Activated CD8-positive, alpha-beta memory T cell treated with anti-CD3 and anti-CD28 coated beads, Interleukin-2, amount 50 U/mL, for 4 hours (primary cell): Measurements from ENCODE around the gene RANBP17.
"Not testable (repeated sequence)": the region's sequence is repeated elsewhere in the genome, so short reads cannot be mapped to it uniquely, and the experiment has no call there.

Experiments used
- DNase-seq: peaks from one replicate; pipeline ENCODE4 v3.0.0-alpha.2; 2020

The RANBP17 gene

DNA sequence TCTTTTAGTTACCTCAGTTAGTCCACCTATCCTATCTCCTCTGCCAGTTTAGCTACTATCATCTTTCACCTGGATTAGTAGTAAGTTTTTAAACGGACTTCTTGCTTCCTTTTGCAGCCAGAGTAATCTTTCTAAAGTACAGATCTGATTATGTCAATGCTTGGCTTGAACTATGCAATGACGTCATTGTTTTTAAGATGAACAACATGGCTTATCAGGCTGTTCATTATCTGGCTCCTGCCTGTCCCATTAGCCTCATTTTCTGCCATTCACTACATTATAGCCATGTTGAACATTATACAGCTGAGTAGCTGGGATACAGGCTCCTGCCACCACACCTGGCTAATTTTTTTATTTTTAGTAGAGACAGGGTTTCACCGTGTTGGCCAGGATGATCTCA, 98.7 kb downstream of the RANBP17 start:
- no peak for DNase-seq

DNA sequence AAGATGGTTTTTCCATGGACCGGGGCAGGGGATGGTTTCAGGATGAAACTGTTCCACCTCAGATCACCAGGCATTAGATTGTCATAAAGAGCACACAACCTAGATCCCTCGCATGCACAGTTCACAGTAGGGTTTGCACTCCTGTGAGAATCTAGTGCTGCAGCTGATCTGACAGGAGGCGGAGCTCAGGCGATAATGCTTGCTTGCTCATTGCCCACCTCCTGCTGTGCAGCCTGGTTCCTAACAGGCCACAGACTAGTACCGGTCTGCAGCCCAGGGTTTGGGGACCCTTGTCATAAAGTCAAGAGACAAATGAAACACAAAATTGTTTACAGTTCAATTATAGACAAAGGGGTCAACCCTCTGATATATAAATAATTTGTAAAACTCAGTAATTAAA, 101.7 kb downstream of the RANBP17 start:
- DNase-seq: no peak

DNA sequence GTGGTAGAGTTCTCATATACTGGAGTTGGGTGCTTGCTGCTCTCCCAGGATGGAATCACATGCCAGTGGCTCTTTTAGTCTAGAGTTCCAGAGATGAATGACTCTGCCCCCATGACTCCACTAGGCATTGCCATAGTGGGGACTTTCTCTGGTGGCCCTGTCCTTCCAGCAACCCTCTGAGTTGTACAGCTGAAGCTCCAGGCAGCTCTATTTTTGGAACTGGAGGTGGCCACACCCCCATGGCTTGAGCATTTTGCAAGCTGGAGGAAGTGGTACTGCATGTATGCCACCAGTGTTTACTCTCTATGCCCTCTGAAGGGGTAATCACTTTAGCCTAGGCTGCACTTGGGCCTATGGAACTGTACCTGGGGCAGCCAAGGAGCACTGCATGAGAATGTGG, 112.6 kb downstream of the RANBP17 start:
- no peak for DNase-seq

DNA sequence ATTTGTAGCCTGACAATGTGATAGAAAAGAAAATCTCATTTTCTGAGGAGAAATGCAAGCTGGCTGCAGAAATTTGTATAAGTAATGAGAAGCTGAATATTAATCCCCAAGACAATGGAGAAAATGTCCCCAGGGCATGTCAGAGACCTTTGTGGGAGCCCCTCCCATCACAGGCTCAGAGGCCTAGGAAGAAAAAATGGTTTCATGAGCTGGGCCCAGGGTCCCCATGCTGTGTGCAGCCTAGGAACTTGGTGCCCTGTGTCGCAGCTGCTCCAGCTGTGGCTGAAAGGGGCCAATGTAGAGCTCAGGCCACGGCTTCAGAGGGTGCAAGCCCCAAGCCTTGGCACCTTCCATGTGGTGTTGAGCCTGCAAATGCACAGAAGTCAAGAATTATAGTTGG, 118.4 kb downstream of the RANBP17 start:
- DNase-seq: not testable (repeated sequence)

DNA sequence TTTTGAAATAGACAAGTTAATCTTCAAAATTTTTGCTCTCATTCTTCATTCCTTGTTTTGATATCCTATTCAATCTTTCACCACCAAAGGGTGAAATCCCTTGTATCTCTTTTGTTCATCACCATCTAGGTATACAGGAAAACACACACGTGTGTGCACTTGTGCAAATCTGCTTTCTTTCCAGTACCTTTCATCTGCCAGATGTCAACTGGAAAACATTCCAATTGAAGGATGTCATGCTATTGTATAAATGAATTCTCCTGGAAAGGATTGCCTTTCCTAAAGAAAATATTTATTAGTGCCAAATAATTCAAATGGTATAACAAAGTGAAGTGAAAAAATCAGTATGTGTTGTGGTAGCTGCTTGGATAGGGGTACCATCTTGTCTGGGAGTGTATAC, 123.7 kb downstream of the RANBP17 start:
- DNase-seq: no peak

DNA sequence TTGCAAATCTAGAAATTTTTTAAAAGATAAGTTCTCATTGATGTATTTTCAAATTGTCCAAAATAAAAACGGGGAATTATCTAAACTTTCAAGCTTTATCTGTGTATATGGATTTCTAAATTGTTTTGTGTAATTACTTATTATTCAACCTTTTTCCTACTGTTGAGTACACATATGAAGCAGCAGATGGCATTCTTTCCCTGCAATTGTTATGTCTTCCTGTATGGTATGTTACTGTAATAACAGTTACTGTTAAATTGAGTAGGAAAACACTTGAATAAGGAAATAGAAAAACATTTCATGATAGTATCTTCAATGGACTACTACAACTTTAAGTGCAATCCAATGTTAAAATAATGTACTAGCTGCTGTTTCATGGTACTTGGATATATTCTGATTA, 124.8 kb downstream of the RANBP17 start:
- DNase-seq: no peak

DNA sequence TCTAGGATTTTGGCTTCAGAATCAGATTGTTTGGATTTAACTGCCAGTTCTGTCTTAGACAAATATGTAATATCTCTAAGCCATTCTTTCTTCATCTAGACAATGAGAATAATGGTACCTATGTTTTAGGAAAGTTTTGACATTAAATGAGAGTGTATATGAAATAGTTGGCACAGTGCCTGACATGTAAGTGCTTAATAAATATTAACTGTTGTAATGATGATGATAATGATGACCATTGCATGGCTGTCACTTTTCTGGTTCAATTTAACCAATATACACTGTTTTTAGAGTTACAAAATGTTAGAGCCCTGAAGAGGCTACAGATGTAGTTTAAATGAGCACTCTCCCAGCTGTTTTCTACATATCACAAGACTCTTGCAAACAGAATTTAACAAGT, 131.7 kb downstream of the RANBP17 start:
- DNase-seq: no peak

DNA sequence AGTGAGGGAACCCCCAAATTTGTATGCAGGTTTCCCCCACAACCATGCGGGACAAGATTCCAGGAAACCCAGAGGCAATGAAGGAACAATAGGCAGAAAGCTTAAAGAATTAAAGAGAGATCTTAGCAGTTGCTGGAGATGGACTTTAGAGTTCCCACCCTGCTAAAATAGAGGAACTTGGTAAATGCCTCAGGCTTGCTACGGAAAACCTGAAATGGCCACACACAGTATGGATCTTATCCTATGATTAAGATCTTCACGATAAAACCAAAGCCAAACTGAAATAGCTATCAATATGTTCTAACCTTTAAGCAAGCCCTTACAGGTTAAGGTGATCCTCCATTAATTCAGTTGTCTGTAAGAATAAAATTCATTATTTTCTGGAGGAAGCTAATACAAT, 148.3 kb downstream of the RANBP17 start:
- DNase-seq: no peak

DNA sequence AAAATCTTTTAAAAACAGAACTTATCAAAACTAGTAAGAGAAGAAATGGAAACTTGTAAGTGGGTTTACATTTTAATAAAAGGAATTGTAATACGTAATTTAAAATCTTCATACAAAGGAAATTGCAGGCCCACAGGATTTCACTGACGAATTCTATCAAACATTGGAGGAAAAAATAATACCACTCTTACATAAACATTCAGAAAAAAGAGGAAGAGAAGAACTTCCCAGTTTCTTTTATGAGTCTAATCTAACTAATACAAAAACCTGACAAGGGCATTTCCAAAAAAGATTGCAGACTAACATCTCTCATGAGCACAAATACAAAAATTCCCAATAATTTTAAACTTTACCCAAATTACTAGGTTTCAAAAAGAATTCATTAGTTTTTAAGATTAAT, 149.0 kb downstream of the RANBP17 start:
- no peak for DNase-seq

DNA sequence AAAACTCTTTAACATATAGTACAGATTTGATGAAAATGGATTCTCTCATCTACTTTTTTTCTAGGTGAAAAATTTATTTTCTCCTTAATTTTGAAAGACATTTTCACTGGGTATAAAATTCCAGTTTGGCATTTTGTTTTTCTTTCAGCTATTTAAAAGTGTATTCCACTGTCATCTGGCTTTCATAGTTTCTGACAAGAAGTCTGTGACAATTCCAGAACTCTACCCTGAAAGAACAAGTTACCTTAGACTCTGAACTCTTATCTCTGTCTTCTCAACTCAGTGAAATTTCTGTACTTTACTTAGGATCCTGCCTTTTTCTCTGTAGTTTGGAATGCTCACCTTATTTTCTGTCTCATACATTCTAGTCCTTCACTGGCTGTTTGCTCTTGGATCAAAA, 161.7 kb downstream of the RANBP17 start:
- DNase-seq: no peak

DNA sequence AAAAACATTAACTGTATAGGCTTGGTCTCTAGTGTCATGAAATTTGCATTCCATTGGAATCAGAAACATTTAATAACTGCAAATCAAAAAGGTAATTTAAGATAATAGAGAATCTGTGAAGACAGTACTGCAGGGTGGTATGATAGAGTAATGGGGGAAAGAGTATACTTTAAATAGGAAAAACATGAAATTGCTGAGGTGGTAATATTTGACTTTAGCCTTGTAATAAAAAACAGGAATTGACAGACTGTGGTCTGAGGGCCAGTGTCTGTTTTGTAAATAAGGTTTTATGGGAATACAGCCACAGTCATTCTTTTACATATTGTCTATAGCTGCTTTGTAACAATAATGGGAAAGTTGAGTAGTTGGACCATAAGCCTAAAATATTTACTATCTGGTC, 162.3 kb downstream of the RANBP17 start:
- no peak for DNase-seq

DNA sequence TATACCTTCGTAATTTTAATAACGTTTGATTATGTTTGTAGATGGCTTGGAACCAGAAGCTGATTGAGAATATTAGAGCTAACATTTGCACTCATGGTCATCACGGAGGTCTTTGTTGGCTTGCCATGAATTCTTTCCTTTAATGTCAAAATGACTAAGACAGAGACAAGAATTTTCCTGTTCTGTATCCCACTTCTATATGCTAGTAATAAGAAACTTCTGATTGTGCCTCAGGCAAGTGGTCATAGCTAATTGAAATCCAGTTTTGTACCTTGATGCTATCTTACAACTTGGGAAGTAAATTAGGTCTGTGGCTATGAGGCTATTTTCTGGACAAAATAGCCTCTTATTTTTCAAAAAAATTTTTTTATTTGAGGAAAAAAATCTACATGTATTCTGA, 167.6 kb downstream of the RANBP17 start:
- DNase-seq: no peak

DNA sequence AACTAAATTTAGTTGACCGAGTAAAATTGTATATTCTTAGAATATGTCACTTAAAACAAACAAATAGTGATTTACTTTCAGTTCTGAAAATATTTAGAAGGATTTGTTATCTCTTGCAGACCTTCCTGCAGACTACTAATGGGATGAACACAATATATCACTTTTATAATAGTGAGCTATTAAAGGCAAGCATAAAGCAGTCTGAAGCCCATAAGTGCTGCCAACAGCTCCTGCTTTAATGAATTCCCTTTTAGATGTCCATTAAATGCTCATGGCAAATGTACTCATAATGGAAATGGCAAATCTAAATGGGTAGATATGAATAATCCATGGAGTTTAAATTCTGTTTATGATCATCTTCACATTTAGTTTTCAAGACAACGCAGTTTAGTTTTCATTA, 170.2 kb downstream of the RANBP17 start:
- DNase-seq: no peak

DNA sequence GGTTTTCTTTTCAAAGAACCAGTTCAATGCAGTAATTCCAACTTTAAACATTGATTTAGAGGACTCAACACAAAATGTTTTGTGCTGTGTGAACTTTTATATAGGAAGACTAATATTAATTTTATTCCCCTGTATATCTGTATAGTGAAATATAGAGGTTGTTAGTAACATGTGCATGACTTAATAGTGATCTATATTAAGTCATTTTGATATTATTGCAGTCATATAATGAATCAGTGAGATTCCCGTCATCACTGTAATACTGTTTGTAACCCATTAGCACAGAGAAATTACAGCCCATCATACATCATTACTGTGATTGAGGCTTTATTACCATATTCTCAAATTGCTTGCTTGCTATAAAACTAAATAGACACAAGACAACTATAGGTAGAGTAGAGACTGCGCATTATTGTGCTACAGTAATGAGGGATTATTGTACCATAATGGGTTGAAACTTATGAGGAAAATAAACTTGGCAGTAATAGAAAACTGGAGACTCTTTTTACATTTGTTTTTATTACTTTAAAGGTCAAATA, 170.7 kb downstream of the RANBP17 start:
- no peak for DNase-seq

DNA sequence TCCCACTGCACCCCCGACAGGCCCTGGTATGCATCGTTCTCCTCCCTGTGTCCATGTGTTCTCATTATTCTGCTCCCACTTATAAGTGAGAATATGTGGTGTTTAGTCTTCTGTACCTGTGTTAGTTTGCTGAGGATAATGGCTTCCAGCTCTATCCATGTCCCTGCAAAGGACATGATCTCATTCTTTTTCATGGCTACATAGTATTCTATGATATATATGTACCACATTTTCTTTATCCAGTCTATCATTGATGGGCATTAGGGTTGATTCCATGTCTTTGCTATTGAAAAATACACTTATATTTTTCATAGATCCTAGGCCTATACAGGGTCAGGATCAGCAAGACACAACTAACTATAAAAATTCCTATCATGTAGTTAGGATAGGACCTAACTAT, 180.1 kb downstream of the RANBP17 start:
- not testable (repeated sequence) for DNase-seq

DNA sequence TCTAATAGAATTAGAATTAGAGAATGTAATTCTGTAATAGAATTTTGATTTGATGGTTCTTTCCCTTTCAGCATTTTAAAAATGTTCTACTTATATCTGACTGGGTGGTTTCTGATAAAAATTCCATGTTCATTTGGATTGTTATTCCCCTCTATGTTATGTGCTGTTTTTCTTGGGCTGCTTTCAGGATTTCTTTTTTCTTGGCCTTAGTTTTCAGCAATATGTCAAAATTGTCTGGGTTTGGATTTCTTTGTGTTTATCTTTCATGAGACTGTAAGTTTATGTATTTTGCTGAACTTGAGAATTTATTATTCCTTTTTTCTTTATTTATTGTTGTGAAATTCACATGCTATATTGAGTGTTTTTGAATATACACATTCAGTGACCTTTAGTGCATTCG, 189.1 kb downstream of the RANBP17 start:
- no peak for DNase-seq

DNA sequence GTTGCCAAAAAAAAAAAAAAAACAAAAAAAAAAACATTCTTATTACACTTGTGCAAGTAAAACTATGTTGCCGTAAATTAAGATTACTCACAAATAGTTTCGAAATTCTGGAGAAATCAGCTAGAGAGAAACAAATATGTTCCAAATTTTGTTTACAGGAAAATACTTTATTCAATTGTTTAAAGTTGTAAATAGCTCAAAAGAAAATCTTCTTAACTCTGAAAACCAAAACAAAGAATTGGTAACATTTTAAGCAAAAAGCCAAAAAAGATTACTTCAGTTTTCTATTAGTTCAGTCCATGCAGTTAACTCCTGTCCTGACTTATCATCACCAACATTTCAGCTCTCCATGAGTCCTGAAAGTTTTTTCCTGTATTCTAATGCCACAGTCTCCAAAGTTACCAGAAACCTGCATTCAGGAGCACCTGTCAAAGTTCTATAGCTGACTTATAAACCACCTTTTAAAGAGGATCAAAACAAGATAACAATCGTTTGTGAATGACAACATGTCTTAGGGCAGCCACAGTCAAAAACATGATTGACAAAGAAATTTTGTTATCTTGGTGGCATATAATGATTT, 194.1 kb downstream of the RANBP17 start:
- no peak for DNase-seq

DNA sequence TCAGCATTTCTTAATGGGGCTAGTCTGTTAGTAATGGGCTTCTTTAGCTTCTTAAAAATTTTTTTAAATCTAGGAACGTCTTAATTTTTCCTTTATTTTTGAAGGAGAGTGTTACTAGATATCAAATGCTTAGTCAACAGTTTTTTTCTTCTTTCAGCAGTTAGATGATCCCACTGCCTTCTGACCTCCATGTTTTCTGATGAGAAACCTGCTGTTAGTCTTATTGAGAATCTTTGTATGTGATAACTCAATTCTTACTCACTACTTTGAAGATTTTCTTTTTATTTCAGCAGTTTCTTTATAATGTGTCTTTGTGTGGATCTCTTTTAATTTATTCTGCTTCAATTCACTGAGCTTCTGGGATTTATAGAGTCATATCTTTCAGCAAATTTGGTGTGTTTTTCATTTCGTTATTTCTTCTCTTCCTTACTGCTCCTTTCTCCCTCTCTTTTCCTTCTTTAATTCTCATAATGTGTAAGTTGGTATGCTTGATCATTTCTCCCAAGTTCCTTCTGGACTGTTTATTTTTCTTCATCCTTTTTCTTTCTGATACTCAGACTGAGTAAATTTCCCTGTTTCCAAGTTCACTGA, 205.8 kb downstream of the RANBP17 start:
- no peak for DNase-seq

DNA sequence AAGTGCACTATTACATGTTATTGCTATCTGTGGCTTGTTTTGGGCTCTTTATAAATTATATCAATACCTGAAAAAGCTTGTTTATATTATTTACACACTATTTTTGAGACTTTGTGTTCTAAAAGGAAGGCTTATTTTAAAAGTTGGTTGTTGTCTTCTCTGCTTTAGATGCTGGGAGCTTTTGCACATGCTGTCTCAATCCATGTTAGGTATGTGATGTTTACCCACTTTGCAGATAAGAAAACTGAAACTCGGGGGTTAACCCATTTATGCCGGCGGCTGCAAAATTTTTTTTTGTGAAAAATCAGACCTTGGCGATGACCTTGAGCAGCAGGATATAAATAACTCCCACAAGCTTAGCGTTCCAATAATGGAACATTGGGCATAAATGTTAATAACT, 212.9 kb downstream of the RANBP17 start:
- DNase-seq: no peak

DNA sequence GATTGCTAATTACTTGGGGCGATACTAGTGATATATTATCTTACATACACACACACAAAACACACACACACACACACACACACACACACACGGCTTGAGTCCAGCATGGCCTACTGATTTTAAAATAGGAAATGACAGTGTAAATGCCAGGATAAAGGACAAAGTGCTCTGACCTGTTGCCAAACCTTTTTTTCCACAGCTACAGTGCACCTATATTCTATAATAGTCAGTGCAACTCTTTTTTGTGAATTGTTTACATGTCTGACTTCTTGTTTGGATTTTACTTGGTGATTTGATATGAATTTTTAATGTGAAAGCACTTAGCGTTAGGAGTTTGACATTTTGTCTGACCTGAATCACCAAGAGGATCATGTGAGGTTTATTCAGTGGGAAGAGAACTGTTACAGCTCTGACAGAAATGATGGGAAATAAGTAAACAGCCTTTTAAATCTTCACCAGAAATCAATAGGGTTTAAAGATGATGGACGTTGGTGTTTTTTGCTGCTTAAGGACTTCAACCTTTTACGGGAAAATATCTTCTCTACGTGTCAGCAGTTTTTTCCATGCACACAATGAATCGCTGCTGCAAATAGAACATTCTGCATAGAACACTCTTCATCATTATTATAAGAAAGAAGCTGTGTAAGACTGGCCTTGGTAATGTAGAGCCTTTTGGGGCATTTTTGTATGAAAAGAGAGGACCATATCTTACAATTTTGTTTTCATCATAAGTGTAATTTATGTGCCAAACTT, 218.5 kb downstream of the RANBP17 start:
- no peak for DNase-seq

DNA sequence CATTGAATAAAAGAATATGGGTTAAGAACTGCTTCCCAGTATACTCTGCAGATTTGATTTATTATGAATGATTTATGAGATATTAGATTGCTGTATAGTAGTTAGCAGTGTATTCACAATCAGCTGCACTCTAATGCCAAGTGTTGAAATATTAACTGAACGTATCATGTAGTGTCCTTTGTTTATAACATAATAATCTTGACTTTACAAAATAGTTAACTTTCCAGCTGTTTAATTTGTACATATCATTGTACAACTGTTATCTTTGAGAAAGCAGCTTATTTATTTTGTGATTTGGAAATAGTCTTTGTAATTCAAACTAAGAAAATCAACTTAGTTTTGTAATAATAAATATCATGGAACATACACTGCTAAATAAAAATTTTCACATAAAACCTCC, 219.5 kb downstream of the RANBP17 start:
- no peak for DNase-seq

DNA sequence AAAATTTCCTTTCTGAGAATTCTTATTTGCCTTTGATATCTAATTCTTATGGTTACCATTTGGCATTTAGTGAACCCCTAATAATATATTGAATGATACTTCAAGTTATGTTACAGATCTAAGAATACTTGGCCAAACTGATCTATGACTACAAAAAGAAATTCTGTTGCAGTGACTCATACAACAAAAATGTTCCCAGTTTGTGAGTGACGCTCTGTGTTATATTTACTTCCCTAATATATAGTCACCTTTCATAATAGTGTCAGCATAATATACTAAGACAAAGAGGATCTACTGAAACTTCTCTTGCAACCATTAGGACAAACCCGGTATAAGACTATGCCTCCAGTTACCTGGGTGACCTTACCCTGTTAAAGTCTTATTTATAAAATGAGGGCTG, 230.4 kb downstream of the RANBP17 start:
- no peak for DNase-seq

DNA sequence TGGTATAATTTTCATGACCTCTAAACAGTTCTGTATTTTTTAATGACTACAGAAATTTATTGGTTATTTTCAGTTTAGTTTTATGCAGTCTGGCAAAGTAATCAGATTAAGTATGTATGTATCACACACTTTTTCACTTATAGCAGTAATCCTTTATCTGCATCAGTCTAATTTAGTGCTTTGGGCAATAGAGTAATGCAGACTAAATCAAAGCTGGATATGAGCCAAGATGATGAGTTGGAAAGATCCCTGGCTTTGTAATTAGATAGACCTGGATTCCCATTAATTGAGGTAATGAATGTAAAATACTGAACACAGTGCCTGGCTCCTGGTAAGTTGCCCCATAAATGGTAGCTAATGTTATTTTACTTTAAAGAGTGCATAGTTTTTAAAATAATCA, 231.8 kb downstream of the RANBP17 start:
- DNase-seq: no peak

DNA sequence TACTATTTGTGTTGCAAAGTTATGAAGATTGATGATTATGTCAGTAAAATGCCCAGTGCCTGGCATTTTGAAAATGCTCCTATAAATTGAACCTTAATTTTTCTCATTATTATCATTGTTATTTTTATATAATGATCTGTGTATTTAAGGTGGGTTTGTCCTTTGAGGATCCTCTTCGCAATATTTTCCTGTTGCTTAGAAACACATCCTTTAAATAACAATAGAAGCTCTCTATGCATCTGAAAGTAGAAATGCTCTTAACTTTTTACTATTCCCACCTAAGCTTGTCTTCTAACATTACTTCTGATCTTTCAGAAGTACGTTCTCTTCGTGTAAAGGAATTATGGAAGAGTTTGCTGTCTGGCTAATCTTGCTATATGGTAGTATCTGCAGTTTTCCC, 232.5 kb downstream of the RANBP17 start:
- no peak for DNase-seq
